ENCODE data around the gene KANK2.

GRCh38 chr19:11225815-11226214, 28.5 kb upstream of the KANK2 start:
- TF ChIP-seq CTCF (IDR thresholded peaks at IDR 0.05) (no peak), POLR2A (IDR thresholded peaks at IDR 0.05) (no peak)

Data from thyroid gland (tissue), 4 donors.